Measurements from ENCODE around the gene DMP1.

DNA sequence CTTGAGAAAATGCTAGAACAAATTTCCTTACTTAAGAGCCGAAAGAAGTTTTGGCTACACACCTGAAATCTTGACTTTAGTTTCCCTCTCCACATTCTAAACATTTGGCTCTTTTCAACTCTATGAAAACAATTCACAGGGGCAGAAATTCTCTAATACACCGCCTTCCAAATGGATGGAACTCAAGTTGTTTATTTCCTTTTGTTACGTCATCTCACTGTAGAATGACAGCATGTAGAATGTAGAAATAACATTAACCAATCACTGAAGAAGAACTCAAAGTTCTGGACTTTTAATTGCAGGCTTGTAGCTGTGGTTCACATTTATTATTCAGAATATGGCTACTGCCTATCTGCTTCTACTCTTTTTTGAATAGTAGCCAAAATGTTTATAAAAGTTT is 1.9 kb downstream of the DMP1 start:
- TF ChIP-seq, protein P1, sequence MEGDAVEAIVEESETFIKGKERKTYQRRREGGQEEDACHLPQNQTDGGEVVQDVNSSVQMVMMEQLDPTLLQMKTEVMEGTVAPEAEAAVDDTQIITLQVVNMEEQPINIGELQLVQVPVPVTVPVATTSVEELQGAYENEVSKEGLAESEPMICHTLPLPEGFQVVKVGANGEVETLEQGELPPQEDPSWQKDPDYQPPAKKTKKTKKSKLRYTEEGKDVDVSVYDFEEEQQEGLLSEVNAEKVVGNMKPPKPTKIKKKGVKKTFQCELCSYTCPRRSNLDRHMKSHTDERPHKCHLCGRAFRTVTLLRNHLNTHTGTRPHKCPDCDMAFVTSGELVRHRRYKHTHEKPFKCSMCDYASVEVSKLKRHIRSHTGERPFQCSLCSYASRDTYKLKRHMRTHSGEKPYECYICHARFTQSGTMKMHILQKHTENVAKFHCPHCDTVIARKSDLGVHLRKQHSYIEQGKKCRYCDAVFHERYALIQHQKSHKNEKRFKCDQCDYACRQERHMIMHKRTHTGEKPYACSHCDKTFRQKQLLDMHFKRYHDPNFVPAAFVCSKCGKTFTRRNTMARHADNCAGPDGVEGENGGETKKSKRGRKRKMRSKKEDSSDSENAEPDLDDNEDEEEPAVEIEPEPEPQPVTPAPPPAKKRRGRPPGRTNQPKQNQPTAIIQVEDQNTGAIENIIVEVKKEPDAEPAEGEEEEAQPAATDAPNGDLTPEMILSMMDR (IDR thresholded peaks at IDR 0.05), result no peak
- no peak for TF ChIP-seq ZFX (IDR thresholded peaks at IDR 0.05; ENCODE audit: borderline replicate concordance)

Data from 22Rv1 (cell line).